PFSK-1 (cell line): Measurements from ENCODE around the gene NANP.

ENCODE experiments used
- FOXP2 ChIP-seq: optimal IDR thresholded peaks from 2 replicates; pipeline ENCODE3; 2011; ENCODE audit warnings: borderline replicate concordance, control low read depth, inconsistent platforms; ENCODE audit not compliant: insufficient read depth; ENCODE audit errors: extremely low read length, extremely low read depth
- POLR2AphosphoS5 ChIP-seq: IDR thresholded peaks from 2 replicates; pipeline ENCODE4 v1.6.1; 2012; ENCODE audit warnings: low read depth, mild to moderate bottlenecking, control low read depth, low read length, moderate library complexity
- REST ChIP-seq, 2 experiments: IDR thresholded peaks; 2 replicates each; pipeline versions ENCODE4 v1.6.1 to v1.8.0; 2011 to 2012; ENCODE audit warnings: low read depth in 2 of 2, low read length in 2 of 2, control low read depth in 1 of 2, inconsistent platforms in 1 of 2, mild to moderate bottlenecking in 1 of 2, moderate library complexity in 1 of 2; ENCODE audit not compliant: insufficient read depth in 1 of 2
- SIN3A ChIP-seq: IDR thresholded peaks from 2 replicates; pipeline ENCODE4 v1.6.1; 2012; ENCODE audit warnings: mild to moderate bottlenecking, low read length, moderate library complexity, borderline replicate concordance; ENCODE audit not compliant: insufficient read depth
- TAF1 ChIP-seq: IDR thresholded peaks from 2 replicates; pipeline ENCODE4 v1.6.1; 2012; ENCODE audit warnings: low read length, control low read depth, borderline replicate concordance; ENCODE audit not compliant: insufficient read depth

- TF ChIP-seq TAF1 (no peak), POLR2AphosphoS5 (no peak), FOXP2 (no peak), REST (IDR thresholded peaks at IDR 0.05; ENCODE audit: insufficient read depth in 1 of 2, low read depth in 2 of 2, low read length in 2 of 2) (no peak), SIN3A (no peak)
These were observed 19.9 kb upstream of the NANP start for GRCh38 chr20:25643716-25644115.
